Measurements from ENCODE around the gene CRYGS.
"Not testable (repeated sequence)": the region's sequence is repeated elsewhere in the genome, so short reads cannot be mapped to it uniquely, and the experiment has no call there.

Gene CRYGS

DNA sequence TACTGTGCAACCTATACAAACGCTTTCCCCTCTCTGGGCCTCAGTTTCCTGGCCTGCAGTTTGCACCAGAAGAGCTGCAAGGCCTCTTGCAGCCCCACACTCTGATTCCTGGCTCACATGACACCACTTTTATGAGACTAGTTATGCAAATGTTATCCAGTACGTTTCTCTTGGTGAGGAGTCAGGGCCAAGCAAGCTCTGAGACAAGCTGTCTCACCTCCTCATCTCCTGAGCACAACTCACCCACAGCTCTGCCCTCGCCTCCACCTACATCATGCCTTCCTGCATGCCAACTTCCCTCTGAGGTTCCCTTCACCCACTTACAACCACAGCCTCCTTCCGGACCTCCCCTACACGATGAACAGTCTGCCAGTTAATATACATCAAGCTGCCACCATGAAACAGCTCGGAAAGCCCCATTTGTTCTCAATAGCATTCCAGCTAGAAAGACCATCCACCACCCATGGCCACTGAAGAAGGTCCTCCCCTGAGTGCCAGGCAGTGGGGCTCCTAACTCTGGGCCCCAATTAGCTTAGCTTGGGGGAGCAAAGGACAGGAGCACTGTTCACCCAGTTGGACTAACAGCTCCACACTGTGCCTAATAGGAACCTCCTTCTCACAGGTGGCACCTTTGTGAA, 25.0 kb downstream of the CRYGS start:
- peak; percentile 38 for DNase-seq (ENCODE audit: low read depth, low spot score)

DNA sequence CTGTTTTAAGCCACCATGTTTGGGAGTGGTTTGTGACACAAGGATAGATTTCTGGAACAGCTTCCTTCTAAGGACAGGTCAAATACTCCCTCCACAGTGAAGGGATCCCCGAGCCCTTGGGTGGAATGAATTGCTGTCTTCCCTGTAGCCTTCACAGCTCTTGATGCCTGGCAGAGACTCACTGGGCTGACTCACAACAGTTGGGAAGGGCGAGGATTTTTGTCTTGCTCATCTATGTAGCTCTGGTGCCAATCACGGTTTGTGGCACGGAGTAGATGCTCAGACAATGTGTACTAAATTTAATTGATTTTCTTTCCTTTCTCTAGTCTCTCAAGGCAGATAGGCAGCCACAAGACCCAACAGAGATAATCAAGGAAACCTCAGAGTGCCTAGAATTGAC, 27.0 kb downstream of the CRYGS start:
- DNase-seq (ENCODE audit: low read depth, low spot score) = no peak

DNA sequence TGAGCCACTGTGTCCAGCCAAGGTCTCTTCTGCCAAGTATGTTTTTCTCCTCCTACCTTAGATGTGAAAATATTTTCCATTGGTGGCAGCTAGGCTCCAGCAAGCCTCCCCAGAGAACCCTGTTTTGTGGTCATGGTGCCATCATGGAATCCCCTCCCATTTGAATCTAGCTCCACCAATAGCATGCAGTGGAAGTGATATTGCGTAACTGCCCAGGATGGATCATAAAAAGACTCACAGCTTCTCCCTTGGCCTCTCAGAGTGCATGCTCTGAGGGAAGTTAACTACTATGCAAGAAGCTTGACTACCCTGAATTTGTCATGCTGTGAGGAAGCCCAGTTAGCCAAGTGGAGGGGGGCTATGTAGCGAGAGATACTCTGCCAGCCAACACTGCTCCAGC, 27.5 kb downstream of the CRYGS start:
- no peak for DNase-seq (ENCODE audit: low read depth, low spot score)

DNA sequence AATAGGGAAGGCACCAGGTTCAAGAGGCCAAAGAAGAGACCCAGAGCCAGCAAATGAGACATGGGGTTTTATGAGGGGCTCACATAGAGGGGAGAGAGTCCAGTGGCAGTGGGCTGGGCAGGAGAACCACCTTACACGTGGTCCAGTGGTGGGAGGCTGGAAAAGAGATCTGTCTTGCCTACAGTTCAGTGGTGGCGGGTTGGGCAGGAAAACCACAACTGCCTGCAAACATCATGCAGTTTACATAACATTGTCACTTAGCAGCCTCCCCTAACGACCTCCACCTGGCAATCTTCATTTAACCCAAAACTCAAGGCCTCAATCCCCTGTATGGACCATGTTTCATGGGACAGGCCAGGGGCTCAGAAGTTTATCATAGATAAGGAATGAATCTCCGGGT, 29.1 kb downstream of the CRYGS start:
- no peak for DNase-seq (ENCODE audit: low read depth, low spot score)

DNA sequence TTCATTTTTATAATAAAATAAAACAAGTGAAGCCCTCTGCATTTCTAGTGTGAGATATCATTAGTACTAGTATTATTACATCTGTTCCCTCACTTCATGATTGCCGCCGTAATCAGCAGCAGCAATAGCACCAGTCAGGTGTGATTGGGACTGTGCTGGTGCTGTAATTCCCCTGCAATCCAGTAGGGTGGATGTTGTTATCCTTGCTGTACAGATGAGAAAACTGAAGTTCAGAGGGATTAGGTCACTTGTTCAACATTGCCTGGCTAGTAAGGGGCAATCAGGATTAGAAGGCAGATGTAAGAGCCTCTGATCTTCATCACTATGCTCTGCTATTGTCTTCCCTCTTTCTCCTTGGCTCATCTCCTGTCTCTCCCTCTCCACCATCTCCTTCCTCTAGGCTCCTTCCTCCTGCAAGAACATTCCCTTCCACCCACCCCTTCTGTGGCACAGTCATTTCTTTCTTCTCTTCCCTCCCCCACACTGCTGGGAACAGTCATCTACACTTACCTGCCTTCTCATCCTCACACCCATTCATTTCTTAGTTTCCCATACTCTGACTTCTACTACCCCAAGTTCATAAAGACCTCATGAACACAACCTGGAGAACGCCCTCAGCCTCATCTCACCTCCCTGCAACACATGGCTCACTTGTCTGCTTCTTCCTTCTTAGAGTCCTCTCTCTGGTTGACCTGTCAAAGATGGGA, 29.7 kb downstream of the CRYGS start:
- no peak for DNase-seq (ENCODE audit: low read depth, low spot score)

DNA sequence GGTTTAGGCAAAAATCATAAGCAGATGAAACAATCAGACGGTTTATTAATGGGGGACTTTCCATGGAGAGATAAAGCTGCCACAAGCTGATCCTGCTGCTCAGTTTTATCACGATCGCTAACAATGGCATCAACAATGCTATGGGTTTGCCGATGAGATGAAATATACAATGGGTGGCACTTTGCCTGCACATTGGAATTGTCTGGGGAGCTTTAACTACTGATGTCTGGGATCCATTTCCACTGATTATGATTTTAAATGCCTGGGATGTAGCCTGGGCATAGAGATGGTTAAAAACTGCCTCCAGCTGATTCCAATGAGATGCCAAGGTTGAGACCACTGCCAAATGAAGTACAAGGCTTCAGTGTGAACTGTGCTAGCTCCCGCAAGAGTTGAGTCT, 30.8 kb downstream of the CRYGS start:
- DNase-seq (ENCODE audit: low read depth, low spot score) = no peak

DNA sequence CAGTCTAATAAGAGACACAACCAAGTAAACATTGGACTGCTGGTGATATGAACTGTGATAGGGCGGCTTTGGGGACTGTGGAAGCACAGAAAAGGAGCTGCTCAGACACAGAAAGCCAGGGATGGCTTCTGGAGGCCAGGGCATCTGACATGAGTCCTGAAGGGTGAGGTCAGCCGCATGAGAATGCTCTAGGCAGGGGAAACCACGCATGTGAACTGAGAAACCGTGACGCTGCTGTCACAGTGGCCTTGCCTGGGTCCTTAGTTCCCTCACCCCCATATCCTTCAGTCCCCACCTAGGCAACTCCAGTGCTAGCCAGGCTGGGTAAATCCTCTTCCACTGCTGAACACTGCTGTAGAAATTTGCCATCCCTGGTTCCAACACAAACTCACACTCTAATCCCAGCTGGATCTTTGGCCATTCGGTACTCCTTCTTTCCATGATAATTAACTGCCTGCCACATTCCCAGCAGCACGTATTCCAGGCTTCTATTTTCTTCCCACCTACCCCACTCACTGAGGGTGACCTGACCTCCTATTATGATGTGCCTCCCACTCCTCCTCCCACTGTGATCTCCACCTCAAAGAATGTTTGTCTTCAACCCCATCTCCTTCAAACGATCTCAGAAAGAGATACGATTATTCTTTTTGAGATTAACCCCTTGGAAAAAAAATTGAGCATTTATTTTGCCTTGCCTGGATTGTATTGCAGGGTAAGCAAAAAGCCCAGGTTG, 31.4 kb downstream of the CRYGS start:
- DNase-seq (ENCODE audit: low read depth, low spot score) = no peak

DNA sequence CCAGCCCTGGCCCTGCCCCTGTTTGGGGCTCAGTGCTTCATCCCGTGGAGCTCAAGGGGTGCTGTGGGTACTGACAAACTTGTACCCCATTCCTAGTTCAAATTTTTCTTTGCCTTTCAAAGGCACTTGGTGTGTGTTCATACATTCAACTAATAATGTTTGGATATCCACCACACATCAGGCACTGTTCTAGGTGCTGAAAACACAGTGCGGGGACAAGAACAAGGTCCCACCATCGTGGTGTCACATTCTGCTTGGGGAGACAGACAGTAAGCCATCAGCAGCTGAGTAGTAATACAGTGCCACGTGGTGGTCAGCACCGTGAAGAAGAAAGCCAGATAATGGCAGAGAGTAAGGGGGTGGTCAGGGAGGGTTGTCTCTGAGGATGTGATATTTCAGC, 32.5 kb downstream of the CRYGS start:
- no peak for DNase-seq (ENCODE audit: low read depth, low spot score)

DNA sequence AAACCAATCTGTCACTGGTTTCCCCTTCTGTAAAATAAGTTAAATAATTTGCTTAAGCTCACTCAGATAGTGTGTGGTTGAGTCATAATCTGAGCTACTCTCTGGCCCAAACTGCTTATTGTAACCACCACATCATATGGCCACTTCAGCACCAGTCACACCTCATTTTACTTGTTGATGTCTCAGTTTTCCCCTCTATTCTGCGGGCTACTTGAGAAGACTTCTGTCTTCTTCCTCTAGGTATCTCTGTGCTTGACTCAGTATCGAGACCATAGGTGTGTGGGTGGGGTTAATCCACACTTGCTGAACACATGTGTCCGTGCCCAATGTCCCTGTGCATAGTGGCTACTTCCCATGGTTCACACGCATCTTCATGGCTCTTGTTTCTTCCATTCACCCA, 32.9 kb downstream of the CRYGS start:
- DNase-seq (ENCODE audit: low read depth, low spot score) = no peak

DNA sequence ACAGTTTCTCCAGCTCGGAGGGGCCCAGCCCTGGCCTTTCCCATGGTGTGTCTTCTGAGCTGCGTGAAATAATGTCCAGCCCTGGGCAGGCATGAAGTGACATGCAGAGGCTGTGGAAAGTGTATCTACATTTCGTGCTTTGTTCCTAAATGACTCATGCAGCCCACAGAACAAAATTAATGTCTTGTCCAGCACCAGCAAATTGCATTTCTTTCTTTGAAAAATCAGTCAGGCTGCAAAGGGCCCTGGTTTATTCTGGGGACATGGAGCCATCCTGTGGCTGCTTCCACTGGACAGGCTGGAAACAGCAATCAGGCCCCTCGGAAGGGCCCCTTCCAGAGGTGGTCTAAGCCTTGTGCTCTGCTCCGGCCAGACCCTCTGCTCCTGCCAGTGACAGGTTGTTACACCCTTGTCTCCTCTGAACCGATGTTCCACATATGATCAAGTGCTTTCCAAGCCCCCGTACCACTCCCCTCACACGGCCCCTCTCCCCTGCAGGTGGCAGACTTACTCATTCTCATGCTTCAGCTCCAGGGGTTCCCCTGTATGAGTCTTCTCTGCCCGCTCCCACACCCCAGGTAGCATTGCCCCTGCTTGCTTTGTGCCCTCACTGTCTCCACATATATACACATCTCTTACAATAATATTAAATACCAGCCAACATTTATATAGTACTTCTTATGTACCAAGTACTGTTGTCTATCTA, 33.7 kb downstream of the CRYGS start:
- no peak for DNase-seq (ENCODE audit: low read depth, low spot score)

DNA sequence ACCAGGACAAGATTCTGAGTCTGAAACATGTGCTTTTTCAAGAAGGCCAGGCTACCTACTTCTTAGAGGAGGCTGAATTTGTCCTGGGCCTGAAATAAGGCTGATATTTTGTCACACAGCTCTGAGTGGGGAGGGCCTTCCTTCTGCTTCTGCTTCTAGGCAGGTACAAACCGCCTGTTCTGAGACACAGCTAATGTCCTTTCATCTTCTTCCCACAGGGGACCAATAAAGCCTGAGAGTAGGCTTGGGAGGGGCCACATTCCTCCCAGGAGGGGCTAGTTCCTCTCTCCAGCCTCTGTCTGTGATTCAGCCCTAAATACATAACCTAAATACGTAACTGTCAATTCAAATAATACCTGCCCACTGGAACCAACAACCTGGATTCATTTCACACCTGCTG, 34.8 kb downstream of the CRYGS start:
- no peak for DNase-seq (ENCODE audit: low read depth, low spot score)

DNA sequence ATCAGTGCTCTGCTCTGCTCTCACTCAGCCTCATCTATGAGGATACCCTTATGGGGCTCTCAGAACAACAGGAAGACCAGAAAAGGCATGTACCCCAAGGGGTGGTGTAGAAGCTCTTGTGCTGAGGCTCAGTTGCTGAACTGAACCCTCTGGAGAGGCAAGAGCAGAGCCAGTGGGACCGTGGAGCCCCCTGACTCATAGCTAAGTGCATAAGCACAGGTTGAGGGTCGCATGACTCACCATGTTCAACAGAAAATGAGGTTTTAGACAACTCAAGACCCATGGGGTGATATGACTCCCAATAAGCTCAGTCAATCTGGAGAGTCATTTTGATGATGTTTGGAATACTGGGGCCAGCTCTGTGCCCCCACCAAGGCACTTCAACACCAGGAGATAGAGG, 37.3 kb downstream of the CRYGS start:
- no peak for DNase-seq (ENCODE audit: low read depth, low spot score)

DNA sequence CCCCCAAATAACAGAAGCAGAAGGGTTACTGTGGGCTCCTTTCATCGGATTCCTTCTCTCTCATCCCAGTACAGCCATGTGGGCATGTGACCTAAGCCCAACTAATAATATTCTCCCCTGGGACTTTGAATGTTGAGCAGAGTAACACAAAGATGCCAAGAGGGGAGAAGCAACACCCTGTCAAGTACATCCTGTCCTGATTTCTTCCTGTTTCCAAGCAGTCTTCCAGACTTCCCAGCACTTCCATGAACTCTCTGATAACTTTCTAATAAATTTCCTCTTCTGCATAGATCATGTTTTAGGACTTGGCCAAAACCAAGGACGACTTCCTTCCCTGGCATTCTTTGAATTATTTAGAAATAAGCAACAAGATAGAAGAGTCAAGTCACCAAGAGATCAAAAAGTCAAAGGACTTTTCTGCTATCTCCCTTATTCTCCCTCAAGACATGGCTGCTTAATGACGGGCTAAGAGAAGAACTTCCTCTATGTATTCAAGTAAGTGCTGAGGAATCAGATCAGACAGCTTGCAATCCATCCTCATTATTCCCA, 37.9 kb downstream of the CRYGS start:
- DNase-seq (ENCODE audit: low read depth, low spot score) = no peak

DNA sequence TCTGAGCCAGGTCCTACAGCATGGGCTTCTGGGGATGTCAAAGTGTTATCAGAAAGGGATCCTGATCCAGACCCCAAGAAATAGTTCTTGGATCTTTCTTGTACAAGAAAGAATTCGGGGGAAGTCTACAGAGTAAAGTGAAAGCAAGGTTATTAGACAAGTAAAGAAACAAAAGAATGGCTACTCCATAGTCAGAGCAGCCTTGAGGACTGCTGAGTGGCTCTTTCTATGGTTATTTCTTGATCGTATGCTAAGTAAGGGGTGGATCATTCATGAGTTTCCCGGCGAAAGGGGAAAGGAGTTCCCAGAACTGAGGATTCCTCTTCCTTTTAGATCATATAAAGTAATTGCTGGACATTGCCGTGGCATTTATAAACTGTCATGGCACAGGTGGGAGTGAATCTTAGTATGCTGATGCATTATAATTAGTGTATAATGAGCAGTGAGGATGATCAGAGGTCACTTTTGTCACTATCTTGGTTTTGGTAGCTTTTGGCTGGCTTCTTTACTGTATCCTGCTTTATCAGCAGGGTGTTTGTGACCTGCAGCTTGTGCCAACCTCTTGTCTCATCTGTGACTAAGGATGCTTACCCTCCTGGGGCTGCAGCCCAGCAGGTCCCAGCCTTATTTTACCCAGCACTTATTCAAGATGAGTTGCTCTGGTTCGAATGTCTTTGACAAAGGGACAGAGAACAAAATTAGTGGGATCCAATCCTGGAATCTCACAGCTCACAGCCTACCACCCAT, 41.0 kb downstream of the CRYGS start:
- no peak for DNase-seq (ENCODE audit: low read depth, low spot score)

DNA sequence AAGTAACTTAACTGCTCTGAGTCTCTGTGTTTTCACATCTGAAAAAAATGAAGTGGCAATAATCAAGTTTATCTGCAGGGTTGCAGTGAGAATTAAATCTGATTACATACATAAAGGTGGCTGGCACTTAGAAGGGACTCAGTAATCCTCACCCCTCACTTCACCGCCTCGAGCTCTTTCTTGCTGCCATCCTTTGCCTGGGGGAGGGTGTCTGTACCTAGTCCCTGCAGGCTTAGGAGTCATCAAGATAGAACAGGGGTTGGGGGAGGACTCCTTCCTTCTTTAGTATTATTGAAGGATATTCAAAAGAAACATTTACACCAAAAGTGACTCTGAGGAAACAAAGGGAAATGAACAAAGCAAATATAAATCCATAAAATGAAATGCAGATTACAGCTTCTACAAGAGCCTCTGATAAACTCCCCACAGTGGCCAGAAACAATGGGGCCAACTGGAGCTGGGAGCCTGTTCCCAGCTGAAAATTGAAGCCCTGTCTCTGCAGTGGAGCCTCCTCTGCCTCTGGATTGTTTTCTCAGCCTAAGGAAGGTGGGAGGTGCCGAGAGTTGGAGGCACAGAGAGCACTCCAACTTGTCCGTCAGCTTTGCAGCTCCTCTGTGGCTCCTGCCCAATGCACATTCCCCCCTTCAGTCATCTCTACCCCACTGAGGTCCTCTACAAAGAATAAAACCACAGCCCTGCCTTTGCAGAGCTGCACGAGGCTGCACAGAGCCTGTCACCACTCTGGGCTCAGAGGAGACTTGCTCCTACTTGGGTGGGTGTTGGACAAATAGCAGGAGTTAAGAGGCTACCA, 41.8 kb downstream of the CRYGS start:
- no peak for DNase-seq (ENCODE audit: low read depth, low spot score)

DNA sequence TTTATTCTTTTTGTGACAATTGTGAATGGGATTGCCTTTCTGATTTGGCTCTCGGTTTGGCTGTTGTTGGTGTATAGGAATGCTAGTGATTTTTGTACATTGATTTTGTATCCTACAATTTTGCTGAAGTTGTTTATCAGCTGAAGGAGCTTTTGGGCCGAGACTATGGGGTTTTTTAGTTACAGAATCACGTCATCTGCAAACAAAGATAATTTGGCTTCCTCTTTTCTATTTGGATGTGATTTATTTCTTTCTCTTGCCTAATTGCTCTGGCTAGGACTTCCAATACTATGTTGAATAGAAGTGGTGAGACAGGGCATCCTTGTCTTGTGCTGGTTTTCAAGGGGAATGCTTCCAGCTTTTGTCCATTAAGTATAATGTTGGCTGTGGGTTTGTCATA, 44.2 kb downstream of the CRYGS start:
- not testable (repeated sequence) for DNase-seq (ENCODE audit: low read depth, low spot score)

DNA sequence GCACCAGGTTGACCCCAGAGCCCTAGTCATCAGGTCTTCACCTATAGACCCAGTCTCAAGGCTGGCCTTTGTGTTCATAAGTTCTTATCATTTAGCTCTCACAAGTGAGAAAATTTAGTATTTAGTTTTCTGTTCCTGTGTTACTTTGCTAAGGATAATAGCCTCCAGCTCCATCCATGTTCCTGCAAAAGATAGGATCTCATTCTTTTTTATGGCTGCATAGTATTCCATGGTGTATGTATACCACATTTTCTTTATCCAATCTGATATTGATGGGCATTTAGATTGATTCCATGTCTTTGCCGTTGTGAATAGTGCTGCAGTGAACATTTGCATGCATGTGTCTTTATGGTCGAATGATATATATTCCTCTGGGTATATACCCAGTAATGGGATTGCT, 46.2 kb downstream of the CRYGS start:
- not testable (repeated sequence) for DNase-seq (ENCODE audit: low read depth, low spot score)

DNA sequence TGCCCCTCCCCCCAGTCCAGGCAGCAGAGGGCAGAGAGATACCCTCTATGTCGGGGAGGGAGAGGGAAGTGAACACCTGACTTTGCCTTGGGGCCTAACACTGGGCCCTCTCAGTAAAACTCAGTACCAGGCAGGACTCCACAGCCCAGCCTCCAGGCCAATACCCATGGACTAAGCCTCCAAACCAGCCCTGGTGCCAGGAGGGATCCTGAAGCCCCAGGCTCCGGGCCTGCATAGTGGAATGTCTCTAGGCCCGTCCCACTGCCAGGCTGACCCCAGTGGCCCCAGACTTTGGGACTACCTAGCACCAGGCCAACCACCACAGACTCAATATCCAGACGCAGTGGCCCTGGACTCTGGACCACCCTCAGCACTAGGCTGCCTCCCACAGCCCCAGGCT, 46.6 kb downstream of the CRYGS start:
- no peak for DNase-seq (ENCODE audit: low read depth, low spot score)

DNA sequence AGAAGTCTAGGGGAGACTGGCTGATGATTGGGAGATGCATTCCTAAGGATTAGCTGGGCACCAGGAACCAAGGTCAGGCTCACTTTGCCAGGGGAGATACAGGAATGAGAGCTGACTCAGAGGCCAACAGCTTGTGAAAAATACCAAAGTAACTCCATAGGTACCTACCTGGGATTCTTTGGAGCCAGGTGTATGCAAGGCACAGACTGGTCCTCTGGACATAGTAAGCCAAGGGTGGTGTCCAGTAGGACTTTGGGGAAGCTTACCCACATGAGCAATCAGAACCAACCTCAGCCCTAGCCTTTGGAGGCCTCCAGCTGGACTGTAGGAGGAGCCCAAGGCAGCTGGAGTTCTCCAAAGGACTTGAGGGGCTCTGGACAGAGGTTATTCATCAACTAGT, 47.5 kb downstream of the CRYGS start:
- no peak for DNase-seq (ENCODE audit: low read depth, low spot score)

DNA sequence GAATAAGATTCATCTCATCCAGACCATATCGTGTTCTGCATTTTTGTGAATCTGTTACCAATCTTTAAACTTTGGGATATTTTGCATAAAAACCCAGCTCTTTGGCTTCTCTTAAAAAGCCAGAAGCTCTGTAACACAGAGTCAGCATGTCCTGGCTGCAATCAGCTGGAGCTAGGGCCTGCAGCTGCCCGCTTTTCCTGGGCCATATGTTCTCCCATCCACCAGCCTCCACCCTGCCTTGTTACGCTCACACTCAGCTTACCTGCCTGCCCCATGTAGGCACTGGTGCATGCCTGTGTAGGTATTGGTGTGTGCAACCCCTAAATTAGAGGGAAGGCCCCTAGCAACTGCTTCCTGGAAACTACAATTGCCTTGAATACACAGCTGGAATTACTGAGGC, 48.2 kb downstream of the CRYGS start:
- DNase-seq (ENCODE audit: low read depth, low spot score) = no peak

Data from activated CD4-positive, CD25-positive, alpha-beta regulatory T cell treated with anti-CD3 and anti-CD28 coated beads, Interleukin-2, amount 50 U/mL, for 16 hours (primary cell).